GM10248 (cell line): ENCODE data around the gene PRND.
A peak's percentile ranks its signal among the peaks of the same experiment; 100 is the strongest.
"Not testable (repeated sequence)": the region's sequence is repeated elsewhere in the genome, so short reads cannot be mapped to it uniquely, and the experiment has no call there.

ENCODE experiments used
- CTCF ChIA-PET: fragments of 300-600 bp; sonication (Branson Sonifier 250); formaldehyde crosslinking; extraction: SDS; loops from one replicate; lab custom pipeline; 2021; ENCODE audit warnings: antibody characterized with exemption; lab: Yijun Ruan, JAX
- POLR2A ChIA-PET: fragments of 350-650 bp; sonication (Branson Sonifier 250); formaldehyde crosslinking; extraction: SDS; loops from one replicate; lab custom pipeline; 2020; ENCODE audit warnings: antibody characterized with exemption; lab: Yijun Ruan, JAX
- DNase-seq: peaks from one replicate; pipeline ENCODE4 v3.0.0; 2012; ENCODE audit errors: extremely low spot score
- TF ChIP-seq, protein P1 (sequence below): IDR thresholded peaks from 2 replicates; pipeline ENCODE4 v1.5.1; 2012; ENCODE audit warnings: mild to moderate bottlenecking, low read depth; ENCODE audit errors: extremely low read depth, missing control alignments, control extremely low read depth

The PRND gene

DNA sequence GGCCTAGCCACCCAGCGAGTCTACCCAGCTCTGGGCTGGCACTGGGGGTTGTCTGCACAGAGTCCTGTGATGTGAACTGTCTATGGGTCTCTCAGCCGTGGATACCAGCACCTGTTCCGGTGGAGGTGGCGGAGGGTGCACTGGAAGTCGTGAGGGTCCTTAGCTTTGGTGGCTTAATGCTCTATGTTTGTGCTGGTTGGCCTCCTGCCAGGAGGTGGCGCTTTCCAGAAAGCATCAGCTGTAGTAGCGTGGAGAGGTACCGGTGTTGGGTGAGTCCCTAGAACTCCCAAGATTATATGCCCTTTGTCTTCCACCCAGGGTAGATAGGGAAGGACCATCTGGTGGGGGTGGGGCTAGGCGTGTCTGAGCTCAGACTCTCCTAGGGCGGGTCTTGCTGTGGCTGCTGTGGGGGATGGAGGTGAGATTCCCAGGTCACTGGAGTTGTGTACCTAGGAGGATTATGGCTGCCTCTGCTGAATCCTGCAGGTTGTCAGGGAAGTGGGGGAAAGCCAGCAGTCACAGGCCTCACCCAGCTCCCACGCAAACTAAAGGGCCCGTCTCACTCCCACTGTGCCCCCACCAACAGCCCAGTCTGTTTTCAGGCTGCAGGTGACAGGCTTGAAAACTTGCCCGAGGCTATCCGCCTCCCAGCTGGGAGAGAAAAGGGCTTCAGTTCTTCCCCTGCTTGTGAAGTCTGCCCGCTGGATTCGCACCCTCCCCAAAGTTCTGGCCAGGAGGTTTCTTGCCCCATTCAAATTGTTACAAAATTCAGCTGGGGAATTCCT is 37.6 kb downstream of the PRND start:
- DNase-seq, POLR2A ChIA-PET: not testable (repeated sequence)
- TF ChIP-seq, protein P1, sequence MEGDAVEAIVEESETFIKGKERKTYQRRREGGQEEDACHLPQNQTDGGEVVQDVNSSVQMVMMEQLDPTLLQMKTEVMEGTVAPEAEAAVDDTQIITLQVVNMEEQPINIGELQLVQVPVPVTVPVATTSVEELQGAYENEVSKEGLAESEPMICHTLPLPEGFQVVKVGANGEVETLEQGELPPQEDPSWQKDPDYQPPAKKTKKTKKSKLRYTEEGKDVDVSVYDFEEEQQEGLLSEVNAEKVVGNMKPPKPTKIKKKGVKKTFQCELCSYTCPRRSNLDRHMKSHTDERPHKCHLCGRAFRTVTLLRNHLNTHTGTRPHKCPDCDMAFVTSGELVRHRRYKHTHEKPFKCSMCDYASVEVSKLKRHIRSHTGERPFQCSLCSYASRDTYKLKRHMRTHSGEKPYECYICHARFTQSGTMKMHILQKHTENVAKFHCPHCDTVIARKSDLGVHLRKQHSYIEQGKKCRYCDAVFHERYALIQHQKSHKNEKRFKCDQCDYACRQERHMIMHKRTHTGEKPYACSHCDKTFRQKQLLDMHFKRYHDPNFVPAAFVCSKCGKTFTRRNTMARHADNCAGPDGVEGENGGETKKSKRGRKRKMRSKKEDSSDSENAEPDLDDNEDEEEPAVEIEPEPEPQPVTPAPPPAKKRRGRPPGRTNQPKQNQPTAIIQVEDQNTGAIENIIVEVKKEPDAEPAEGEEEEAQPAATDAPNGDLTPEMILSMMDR: peak; percentile 42
- CTCF ChIA-PET: interaction anchor here (0.6 to 2.2 kb wide), 15 partner anchors 21 to 689 kb away, joined by 3 to 9 read pairs (median 4); no protein-coding TSS in a partner anchor

DNA sequence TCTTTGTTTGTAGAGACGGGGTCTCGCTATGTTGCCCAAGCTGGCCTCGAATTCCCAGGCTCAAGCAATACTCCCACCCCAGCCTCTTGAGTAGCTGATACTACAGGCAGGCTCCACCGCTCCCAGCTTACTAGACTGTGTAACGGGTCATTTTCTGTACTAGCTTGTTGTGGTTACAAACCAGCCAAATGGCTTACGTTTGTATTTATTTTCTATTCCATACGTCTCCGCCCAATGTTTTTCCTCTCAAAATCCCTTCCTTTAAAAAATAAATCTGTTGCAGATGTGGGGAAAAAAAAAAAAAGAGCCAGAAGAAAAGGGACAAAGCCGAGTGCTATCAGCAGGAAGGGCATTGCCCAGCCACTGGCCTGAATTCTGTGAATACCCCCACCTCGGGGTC is 41.6 kb downstream of the PRND start:
- TF ChIP-seq, protein P1: no peak
- ChIA-PET CTCF (interaction anchor here (1.4 to 2.0 kb wide), 2 partner anchors 12 to 179 kb away, joined by 3 to 4 read pairs; no protein-coding TSS in a partner anchor), POLR2A (no interaction called here)
- DNase-seq: no peak

DNA sequence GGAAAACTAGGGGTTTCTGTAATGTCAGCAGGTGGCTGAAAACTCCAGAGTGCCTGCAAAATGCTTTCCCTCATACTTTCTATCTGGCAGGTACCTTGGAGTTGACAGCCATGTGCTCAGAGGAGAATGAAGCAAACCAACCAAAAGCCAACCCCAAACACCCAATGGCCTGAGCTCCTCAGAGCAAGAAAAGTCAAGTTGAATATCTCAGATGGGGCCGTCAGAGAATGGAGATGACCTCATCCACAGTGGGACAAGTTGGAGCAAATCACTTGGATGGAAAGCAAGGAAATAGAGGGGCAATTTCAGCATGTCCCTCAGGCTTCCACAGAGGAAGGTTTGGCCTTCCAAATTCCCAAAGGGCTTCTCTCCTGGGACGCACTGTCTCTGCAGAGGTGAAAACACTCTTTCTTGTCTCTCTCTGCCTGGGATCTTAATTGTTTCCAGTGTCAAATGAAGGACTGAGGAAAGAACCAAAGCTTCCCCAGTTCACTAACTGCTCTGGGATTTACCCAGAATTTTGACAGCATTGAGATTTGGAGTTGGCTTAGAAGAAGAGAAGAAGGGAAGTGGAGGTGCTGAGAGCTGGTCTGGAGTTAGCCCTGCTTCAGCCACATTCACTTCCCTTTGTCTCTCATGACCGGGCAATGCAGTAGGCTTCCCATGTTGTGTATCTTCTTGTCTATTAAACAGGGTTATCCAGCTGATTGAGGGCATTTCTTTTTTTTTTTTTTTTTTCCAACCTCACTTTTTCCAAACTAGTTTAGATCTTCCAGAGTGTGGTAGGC is 42.2 kb downstream of the PRND start:
- CTCF ChIA-PET: no interaction called here
- POLR2A ChIA-PET: no interaction called here
- no peak for DNase-seq
- TF ChIP-seq, protein P1: no peak

DNA sequence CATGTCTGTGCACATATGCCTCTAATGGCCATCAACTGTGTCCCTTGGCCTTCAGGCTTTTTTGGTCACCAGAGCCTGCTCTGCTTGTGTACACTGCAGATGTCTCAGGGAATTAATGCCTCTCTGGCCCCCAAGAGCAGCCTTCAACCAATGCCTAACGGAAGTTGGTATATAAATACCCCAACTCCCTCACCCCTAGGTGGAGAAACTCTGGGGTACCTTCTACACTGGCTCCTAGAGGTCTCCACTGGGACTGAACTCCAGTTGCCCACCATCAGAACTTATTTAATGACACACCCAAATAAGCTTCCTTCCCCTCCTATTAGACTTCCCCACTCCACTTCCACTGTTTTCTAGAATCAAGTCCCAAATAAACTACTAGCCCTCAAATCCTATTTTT is 43.1 kb downstream of the PRND start:
- no peak for DNase-seq
- TF ChIP-seq, protein P1: no peak
- POLR2A ChIA-PET: no interaction called here
- CTCF ChIA-PET: interaction anchor here (1.0 kb wide), 1 partner anchor 25 kb away, joined by 3 read pairs; no protein-coding TSS in a partner anchor

DNA sequence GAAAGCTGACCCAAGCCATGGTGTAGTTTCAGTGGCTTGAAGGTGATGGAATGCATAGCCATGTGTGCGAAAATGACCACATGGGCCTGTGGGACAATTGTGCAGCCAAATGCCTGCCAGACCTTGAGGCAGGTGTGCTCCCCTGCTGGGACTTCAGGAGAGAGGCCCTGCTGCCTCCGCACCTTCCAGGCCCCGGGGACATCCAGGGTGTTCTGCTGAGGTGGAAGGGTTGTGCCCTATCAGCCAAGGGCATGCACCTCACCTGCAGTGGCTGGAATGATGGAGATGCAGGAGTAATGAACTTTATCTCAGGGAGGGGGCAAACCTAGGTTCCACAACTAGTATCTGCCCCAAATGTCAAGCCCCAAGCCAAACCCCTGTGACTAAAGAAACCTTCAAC is 44.0 kb downstream of the PRND start:
- TF ChIP-seq, protein P1: no peak
- no peak for DNase-seq
- POLR2A ChIA-PET: no interaction called here
- CTCF ChIA-PET: no interaction called here

DNA sequence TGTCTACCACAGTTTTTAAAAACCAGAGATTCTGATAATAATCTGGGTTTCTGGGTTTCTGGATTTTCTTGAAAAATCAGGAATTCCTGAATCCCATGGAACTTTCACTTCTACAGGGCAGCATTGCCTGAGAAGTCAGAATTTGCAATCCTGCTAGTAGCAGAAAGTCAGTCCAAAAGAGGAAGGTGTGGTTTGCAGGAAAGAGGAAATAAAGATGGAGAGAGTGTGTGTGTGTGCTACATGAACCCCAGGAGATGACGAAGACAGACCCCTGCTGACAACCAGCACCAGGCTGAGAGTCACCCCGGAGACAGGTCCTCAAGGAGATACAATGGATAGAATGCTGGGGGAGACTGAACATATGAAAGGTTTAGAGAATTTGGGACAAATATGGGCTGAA is 44.9 kb downstream of the PRND start:
- ChIA-PET POLR2A (no interaction called here), CTCF (interaction anchor here (1.2 to 2.0 kb wide), 2 partner anchors 36 to 335 kb away, joined by 3 to 8 read pairs; no protein-coding TSS in a partner anchor)
- TF ChIP-seq, protein P1: no peak
- DNase-seq: no peak
